Measurements from ENCODE around the gene NRIP3.
"Not testable (repeated sequence)": the region's sequence is repeated elsewhere in the genome, so short reads cannot be mapped to it uniquely, and the experiment has no call there.

The NRIP3 gene

GRCh38 chr11:9016916-9017642 lies 13.3 kb upstream of the NRIP3 start:
- no peak for DNase-seq (ENCODE audit: low read depth in 2 of 2)

DNA sequence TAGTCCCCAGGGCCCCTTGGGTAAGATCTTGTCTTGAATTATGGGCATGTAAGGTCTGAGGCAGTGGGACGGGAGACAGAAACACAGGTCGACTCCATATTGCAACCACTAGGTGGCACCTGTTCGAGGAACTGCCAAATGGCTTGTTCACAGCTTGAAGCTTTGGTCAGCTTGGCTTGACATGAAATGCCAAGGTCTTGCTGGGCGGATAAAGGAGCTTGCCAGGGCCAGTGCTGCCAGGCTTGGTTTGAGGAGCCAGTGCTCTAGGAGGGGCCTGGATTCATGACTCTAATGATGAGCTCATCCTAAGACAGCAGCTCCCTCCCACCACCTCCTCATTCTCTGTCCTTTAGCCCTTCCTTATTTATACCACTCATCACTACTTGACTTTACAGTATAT lies 11.9 kb upstream of the NRIP3 start:
- peak in 1 of 2 donors; percentile 24 for DNase-seq (ENCODE audit: low read depth in 2 of 2)

DNA sequence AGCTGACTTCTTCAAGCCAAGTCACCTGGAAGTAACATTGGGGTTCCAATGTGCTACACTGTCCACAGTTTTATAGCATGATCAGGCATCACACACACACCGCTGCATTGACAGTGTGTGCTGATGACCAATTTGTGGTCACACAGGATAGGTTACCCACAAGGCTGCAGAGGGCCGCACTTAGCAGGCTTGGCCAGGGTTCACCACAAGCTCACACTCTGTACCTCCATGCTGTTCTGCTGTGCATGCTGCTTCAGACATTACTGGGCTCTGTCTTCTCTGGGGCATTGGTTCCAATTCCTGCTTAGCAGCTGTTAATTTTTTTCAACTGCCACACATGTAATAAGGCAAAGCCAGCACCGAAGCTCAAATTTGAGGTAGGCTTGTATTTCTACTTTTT lies 11.0 kb upstream of the NRIP3 start:
- no peak for DNase-seq (ENCODE audit: low read depth in 2 of 2)

DNA sequence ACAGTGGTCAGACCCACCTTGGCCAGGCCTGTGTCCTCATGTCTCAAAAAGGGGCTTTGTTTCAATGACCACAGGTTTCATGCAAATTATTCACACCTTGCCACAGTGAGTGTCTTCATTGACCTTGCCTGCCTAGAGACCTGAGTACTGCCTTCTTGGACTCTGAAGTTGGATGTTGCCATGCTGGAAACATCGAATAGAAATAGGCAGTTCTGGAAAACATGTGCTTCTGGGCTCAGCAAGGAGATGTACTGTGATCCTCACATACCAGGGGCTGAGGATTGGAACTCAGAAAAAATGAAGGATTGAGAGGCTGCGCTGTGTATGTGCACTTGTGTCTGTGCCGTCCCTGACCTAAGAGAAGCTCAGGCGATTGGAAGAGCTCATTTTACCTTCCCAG lies 9.6 kb upstream of the NRIP3 start:
- no peak for DNase-seq (ENCODE audit: low read depth in 2 of 2)

DNA sequence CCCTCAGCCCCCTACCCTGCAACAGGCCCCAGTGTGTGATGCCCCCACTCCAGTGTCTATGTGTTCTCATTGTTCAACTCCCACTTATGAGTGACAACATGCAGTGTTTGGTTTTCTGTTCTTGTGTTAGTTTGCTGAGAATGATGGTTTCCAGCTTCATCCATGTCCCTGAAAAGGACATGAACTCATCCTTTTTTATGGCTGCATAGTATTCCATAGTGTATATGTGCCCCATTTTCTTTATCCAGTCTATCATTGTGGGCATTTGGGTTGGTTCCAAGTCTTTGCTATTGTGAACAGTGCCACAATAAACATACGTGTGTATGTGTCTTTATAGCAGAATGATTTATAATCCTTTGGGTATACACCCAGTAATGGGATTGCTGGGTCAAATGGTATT lies 5.7 kb upstream of the NRIP3 start:
- DNase-seq (ENCODE audit: low read depth in 2 of 2) = not testable (repeated sequence)

GRCh38 chr11:9008661-9009060 lies 4.9 kb upstream of the NRIP3 start:
- DNase-seq (ENCODE audit: low read depth in 2 of 2) = no peak

- no peak for DNase-seq (ENCODE audit: low read depth in 2 of 2)
Observed at GRCh38 chr11:9008011-9008550, 4.3 kb upstream of the NRIP3 start.

GRCh38 chr11:9005087-9005486 lies 1.3 kb upstream of the NRIP3 start:
- DNase-seq (ENCODE audit: low read depth in 2 of 2) = no peak

- no peak for DNase-seq (ENCODE audit: low read depth in 2 of 2)
Observed at GRCh38 chr11:9004183-9004926, 554 bp upstream of the NRIP3 start.

GRCh38 chr11:9002920-9003572 lies 755 bp downstream of the NRIP3 start:
- DNase-seq (ENCODE audit: low read depth in 2 of 2) = peak in 1 of 2 donors; percentile 3

GRCh38 chr11:9001736-9002135 lies 2.1 kb downstream of the NRIP3 start:
- DNase-seq (ENCODE audit: low read depth in 2 of 2) = peak in 1 of 2 donors; percentile 4

DNA sequence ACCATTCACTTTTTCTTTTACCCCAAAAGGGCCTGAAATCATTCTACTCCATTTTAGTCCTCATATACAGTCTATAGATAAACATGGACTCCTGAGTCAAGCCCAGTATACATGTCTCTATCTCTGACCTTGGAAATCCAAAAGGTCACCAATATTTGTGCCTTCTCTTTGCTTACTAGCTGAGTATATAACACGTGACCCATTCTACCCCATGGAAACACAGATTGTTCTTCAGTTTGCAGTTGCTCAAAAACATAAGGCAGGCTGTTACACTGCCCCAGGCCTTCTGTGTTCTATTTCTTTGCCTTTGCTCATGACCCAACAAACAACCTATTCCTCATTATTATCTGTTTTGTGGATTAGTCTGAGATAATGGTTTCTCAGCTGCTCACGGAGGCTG lies 5.8 kb downstream of the NRIP3 start:
- no peak for DNase-seq (ENCODE audit: low read depth in 2 of 2)

DNA sequence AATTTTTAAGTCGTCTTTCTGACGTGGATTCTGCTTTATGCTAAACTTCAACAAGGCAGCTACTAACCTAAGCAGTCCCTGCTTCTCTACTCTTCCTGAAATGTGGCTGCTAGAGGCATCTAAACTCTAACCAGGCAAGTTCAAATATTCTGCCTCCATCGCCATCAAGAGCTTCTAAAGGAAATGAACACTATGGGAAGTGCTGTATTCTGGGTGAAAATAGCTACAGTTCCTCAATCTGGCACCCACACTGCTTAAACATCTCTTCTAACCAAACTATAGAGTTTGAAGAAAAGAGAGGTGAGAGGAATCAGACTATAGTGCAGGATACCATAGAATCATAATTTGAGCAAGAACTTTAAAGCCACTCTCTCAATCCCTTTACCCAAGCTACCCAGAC lies 6.3 kb downstream of the NRIP3 start:
- DNase-seq (ENCODE audit: low read depth in 2 of 2) = no peak

GRCh38 chr11:8989453-8989852 lies 14.3 kb downstream of the NRIP3 start:
- DNase-seq (ENCODE audit: low read depth in 2 of 2) = no peak

DNA sequence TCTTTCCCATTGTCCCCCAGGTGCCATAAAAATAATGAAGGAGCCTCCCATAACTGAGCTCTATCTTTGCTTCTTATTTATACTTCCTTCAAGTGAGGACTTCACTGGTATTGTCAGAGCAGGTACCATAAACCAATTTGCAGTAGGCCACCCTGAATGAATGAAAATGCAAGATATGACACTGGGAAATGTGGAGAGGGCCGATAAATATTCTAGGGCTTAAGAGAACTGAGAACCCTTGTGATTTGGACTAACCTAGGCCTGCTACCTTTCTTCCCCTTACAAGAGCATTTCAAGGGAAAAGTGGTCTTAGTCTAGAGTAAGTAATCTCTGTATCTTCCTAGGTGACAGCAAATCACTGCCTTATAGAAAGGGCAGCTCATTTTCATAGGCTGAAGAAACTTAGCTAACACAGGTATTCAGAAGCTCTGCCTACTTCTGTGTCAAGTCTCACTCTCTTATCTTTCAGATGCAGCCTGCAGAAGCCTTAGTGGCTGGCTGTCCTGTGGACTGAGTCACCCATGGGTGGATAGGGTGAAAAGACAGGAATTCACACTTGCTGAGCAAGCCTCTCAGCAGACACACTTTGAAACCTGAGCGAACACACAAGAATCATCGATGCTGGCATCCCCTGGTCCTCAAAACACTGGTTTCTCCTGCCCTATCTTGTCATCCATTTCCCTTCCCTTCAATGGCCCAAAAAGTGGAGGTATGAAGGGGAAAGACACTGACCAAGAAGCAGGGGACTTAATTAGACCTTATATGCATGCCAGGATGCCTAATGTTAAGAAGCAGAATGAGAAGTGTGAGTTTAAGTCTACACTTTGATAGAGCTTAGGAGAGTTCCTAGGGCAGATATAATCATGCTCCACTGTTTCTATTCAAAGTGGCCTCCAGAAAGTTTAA lies 15.2 kb downstream of the NRIP3 start:
- DNase-seq (ENCODE audit: low read depth in 2 of 2) = no peak

- no peak for DNase-seq (ENCODE audit: low read depth in 2 of 2)
Observed at GRCh38 chr11:8987446-8987845, 16.4 kb downstream of the NRIP3 start.

GRCh38 chr11:8986772-8987171 lies 17.0 kb downstream of the NRIP3 start:
- not testable (repeated sequence) for DNase-seq (ENCODE audit: low read depth in 2 of 2)

GRCh38 chr11:8985462-8985861 lies 18.3 kb downstream of the NRIP3 start:
- DNase-seq (ENCODE audit: low read depth in 2 of 2) = no peak

- DNase-seq (ENCODE audit: low read depth in 2 of 2) = no peak
Observed at GRCh38 chr11:8983552-8983951, 20.2 kb downstream of the NRIP3 start.

DNA sequence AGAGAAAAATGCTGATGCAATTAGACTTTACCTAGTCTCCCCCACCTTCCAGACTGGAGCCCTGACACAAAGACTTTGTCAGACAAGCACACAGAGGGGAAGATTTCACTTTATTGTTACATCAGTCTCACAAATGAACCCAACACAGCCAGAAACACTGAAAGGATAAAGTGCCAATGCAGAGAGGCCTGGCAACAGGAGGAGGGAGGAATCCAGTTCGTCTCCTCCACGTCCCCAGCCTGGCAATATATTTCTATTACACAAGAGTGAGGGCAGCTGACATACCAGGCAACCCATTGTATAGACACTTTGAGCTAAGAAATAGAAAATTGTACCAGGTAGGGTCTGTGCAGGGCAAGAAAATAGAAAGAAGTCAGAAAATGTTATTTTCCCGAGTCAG lies 23.3 kb downstream of the NRIP3 start:
- no peak for DNase-seq (ENCODE audit: low read depth in 2 of 2)

DNA sequence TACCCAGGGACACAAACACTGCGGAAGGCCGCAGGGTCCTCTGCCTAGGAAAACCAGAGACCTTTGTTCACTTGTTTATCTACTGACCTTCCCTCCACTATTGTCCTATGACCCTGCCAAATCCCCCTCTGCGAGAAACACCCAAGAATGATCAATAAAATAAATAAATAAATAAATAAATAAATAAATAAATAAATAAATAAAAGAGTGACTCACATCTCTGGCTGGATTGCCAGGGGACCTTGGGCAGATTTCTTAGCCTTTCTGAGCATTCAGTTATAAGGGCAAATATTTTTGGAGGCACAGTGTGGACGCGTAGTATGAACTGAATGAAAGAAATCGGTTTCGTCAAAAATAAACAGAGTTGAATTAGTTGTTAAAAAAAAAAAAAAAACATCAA lies 24.4 kb downstream of the NRIP3 start:
- not testable (repeated sequence) for DNase-seq (ENCODE audit: low read depth in 2 of 2)

GRCh38 chr11:8973121-8973520 lies 30.7 kb downstream of the NRIP3 start:
- no peak for DNase-seq (ENCODE audit: low read depth in 2 of 2)
